ENCODE results near the gene SLC6A3. TPM values are rescaled to one million over a fixed set of nuclear protein-coding genes. Genes with fewer than 3 reads are reported as not detected.

SLC6A3 gene
- total and polyA plus RNA-seq, 2 donors (not counting 1 experiment from before 2014, with no cell fraction given): 0.01 to 0.15 TPM

- 96% methylated on average over 48 of the region's 51 CpGs for WGBS (ENCODE audit: insufficient coverage)
- Histone ChIP-seq H3K79me2 (ENCODE audit: control insufficient read depth, insufficient read depth, low read length) (peaks cover 7% of the 10 kb centered on the region), H3K9ac (ENCODE audit: low read length) (no peak overlapping the region), H3K4me2 (replicated peaks; ENCODE audit: low read depth, low read length, poor library complexity, severe bottlenecking) (no peak overlapping the region), H3K4me1 (ENCODE audit: control insufficient read depth in 2 of 2, insufficient read depth in 2 of 2, low read length in 2 of 2) (peaks cover 0 to 2% of the 10 kb centered on the region in 2 donors), H3K27me3 (replicated peaks in 1 of 4; ENCODE audit: control extremely low read depth in 1 of 4, control insufficient read depth in 3 of 4, insufficient read depth in 4 of 4, low read length in 3 of 4) (no peaks in the 10 kb centered on the region), H3K36me3 (replicated peaks in 1 of 2; ENCODE audit: control extremely low read depth in 1 of 2, control insufficient read depth in 1 of 2, extremely low read depth in 1 of 2, insufficient read depth in 2 of 2, low read length in 1 of 2) (peaks cover 0 to 73% of the 10 kb centered on the region in 2 experiments), H3K4me3 (ENCODE audit: control extremely low read depth in 1 of 5, extremely low read depth in 1 of 5, insufficient read depth in 1 of 5, low read depth in 2 of 5, low read length in 4 of 5) (no peak overlapping the region), H3K27ac (ENCODE audit: low read length in 2 of 2) (no peak overlapping the region), H2AFZ (ENCODE audit: insufficient read depth, low read depth, low read length, poor library complexity, severe bottlenecking) (no peak overlapping the region), H3K9me3 (ENCODE audit: control extremely low read depth in 1 of 3, control insufficient read depth in 2 of 3, insufficient read depth in 1 of 3, low read length in 2 of 3) (peaks cover 0 to 23% (median 0%) of the 10 kb centered on the region in 3 donors), H4K20me1 (ENCODE audit: control insufficient read depth, insufficient read depth, low read length, poor library complexity, severe bottlenecking) (peaks cover 56% of the 10 kb centered on the region)
- Mint-ChIP-seq H3K9me3 (ENCODE audit: insufficient read depth) (no peaks in the 10 kb centered on the region), H3K27me3 (no peaks in the 10 kb centered on the region), H3K27ac (no peak overlapping the region), H3K4me1 (no peaks in the 10 kb centered on the region), H3K4me3 (no peak overlapping the region)
- ATAC-seq (ENCODE audit: low read depth): no peak
- DNase-seq: no peak
- intact Hi-C loops (cut with micrococcal nuclease): no loop called here
- TF ChIP-seq EZH2 (IDR thresholded peaks at IDR 0.05; ENCODE audit: borderline replicate concordance, insufficient read depth, low read depth, low read length, poor library complexity, severe bottlenecking) (no peak), CTCF (IDR thresholded peaks at IDR 0.05) (no peak)
- ChIA-PET POLR2A (no interaction called here), CTCF (interaction anchor here (0.6 to 1.4 kb wide), 7 partner anchors 12 to 152 kb away, joined by 3 to 4 read pairs (median 3); partner anchors contain the start of gene CLPTM1L)
These were observed 22.4 kb upstream of the SLC6A3 start for GRCh38 chr5:1467341-1468246.

Data from B cell (primary cell).